ENCODE measurements around the gene ARL6IP4.
A peak's percentile ranks its signal among the peaks of the same experiment; 100 is the strongest.

ARL6IP4 gene

DNA sequence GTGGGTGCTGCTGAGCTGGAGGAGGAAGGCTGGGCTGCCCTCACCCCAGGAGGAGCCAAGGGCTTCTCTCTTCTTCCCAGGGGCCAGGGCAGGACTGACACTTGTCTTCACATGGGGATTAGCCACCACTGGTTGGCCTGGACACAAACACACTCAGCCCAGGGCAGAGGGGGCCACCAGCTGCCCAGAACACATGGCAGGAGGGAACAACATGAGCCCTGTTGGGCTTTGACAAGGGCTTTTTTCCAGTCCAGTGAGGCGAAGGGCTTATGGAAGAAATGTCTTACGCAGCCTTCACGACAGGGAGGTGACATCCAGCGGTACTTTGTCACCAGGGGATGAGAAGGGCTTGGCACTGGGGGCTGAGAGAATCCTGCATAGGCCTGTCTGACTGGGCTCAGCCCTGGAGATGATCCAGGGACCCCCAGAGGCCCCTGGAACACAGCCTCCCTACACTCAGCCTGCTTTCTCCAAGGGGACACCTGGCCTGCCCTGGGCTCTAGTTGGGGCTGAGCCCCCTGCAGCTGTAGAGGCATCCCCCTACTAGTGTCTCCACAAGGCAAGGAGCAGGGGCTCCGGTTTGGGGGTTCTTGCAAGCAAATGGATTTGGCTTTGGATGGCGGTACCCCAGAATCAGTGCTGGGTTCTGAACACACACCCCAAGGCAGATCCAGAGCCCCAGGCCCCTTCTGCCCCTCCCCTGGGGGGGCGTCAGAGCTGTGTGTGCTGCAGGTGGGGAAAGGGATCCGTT is 18.9 kb downstream of the ARL6IP4 start:
- Histone ChIP-seq H3K4me3 (ENCODE audit: low read depth, low read length) (no peak overlapping the region), H3K4me1 (ENCODE audit: control insufficient read depth, insufficient read depth, low read length) (no peaks in the 10 kb centered on the region), H3K27ac (ENCODE audit: extremely low read depth, low read depth, low read length) (no peak overlapping the region), H3K36me3 (ENCODE audit: control insufficient read depth in 2 of 2, insufficient read depth in 1 of 2, low read length in 2 of 2) (no peaks in the 10 kb centered on the region), H3K9me3 (ENCODE audit: control insufficient read depth, insufficient read depth, low read depth, low read length) (no peaks in the 10 kb centered on the region)
- CTCF ChIA-PET: no interaction called here
- TF ChIP-seq, protein P1, sequence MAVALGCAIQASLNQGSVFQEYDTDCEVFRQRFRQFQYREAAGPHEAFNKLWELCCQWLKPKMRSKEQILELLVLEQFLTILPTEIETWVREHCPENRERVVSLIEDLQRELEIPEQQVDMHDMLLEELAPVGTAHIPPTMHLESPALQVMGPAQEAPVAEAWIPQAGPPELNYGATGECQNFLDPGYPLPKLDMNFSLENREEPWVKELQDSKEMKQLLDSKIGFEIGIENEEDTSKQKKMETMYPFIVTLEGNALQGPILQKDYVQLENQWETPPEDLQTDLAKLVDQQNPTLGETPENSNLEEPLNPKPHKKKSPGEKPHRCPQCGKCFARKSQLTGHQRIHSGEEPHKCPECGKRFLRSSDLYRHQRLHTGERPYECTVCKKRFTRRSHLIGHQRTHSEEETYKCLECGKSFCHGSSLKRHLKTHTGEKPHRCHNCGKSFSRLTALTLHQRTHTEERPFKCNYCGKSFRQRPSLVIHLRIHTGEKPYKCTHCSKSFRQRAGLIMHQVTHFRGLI (tag by site-specific recombination; IDR thresholded peaks at IDR 0.05): peak; percentile 93
- TF ChIP-seq ZNF837 (tag by site-specific recombination; IDR thresholded peaks at IDR 0.05) (no peak), ZNF184 (tag by site-specific recombination; IDR thresholded peaks at IDR 0.05) (no peak), GLIS2 (tag by site-specific recombination; IDR thresholded peaks at IDR 0.05) (0 out of 2 replicates have a peak, but pooled peaks have one; percentile 17), GLI2 (tag by site-specific recombination; IDR thresholded peaks at IDR 0.05; ENCODE audit: borderline replicate concordance, low read depth) (no peak), ZNF830 (tag by site-specific recombination; IDR thresholded peaks at IDR 0.05; ENCODE audit: low read depth) (no peak), ZIC2 (tag by site-specific recombination; IDR thresholded peaks at IDR 0.05) (peak; percentile 79), ZNF146 (tag by site-specific recombination; IDR thresholded peaks at IDR 0.05) (no peak), GLIS1 (tag by site-specific recombination; IDR thresholded peaks at IDR 0.05) (peak; percentile 62)
- POLR2A ChIA-PET: interaction anchor here (0.5 kb wide), 1 partner anchor 780 kb away, joined by 4 read pairs; no protein-coding TSS in a partner anchor

- TF ChIP-seq ZIC2 (tag by site-specific recombination; IDR thresholded peaks at IDR 0.05): peak; percentile 94
- TF ChIP-seq, protein P2, sequence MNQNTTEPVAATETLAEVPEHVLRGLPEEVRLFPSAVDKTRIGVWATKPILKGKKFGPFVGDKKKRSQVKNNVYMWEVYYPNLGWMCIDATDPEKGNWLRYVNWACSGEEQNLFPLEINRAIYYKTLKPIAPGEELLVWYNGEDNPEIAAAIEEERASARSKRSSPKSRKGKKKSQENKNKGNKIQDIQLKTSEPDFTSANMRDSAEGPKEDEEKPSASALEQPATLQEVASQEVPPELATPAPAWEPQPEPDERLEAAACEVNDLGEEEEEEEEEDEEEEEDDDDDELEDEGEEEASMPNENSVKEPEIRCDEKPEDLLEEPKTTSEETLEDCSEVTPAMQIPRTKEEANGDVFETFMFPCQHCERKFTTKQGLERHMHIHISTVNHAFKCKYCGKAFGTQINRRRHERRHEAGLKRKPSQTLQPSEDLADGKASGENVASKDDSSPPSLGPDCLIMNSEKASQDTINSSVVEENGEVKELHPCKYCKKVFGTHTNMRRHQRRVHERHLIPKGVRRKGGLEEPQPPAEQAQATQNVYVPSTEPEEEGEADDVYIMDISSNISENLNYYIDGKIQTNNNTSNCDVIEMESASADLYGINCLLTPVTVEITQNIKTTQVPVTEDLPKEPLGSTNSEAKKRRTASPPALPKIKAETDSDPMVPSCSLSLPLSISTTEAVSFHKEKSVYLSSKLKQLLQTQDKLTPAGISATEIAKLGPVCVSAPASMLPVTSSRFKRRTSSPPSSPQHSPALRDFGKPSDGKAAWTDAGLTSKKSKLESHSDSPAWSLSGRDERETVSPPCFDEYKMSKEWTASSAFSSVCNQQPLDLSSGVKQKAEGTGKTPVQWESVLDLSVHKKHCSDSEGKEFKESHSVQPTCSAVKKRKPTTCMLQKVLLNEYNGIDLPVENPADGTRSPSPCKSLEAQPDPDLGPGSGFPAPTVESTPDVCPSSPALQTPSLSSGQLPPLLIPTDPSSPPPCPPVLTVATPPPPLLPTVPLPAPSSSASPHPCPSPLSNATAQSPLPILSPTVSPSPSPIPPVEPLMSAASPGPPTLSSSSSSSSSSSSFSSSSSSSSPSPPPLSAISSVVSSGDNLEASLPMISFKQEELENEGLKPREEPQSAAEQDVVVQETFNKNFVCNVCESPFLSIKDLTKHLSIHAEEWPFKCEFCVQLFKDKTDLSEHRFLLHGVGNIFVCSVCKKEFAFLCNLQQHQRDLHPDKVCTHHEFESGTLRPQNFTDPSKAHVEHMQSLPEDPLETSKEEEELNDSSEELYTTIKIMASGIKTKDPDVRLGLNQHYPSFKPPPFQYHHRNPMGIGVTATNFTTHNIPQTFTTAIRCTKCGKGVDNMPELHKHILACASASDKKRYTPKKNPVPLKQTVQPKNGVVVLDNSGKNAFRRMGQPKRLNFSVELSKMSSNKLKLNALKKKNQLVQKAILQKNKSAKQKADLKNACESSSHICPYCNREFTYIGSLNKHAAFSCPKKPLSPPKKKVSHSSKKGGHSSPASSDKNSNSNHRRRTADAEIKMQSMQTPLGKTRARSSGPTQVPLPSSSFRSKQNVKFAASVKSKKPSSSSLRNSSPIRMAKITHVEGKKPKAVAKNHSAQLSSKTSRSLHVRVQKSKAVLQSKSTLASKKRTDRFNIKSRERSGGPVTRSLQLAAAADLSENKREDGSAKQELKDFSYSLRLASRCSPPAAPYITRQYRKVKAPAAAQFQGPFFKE (tag by site-specific recombination; IDR thresholded peaks at IDR 0.05; ENCODE audit: borderline replicate concordance): no peak
- TF ChIP-seq GLIS1 (tag by site-specific recombination; IDR thresholded peaks at IDR 0.05): peak; percentile 81
- 0 out of 2 replicates have a peak, but pooled peaks have one; percentile 20 for TF ChIP-seq ZNF121 (tag by site-specific recombination; IDR thresholded peaks at IDR 0.05)
- TF ChIP-seq ZNF2 (tag by site-specific recombination; IDR thresholded peaks at IDR 0.05): no peak
- no peak for TF ChIP-seq ZNF324 (tag by site-specific recombination; IDR thresholded peaks at IDR 0.05)
- peak; percentile 35; the same call in 1 of the 2 replicates for TF ChIP-seq ZNF600 (tag by site-specific recombination; IDR thresholded peaks at IDR 0.05)
- no peak for TF ChIP-seq ZNF211 (tag by site-specific recombination; IDR thresholded peaks at IDR 0.05; ENCODE audit: low read depth)
- TF ChIP-seq KLF1 (tag by site-specific recombination; IDR thresholded peaks at IDR 0.05): no peak
- TF ChIP-seq EGR2 (tag by site-specific recombination; IDR thresholded peaks at IDR 0.05; ENCODE audit: low read depth): peak; percentile 35; the same call in 1 of the 2 replicates
- TF ChIP-seq ZNF341 (tag by site-specific recombination; IDR thresholded peaks at IDR 0.05; ENCODE audit: low read depth): peak; percentile 50; the same call in 1 of the 2 replicates
- ChIA-PET POLR2A (interaction anchor here (0.5 kb wide), 1 partner anchor 781 kb away, joined by 4 read pairs; no protein-coding TSS in a partner anchor), CTCF (no interaction called here)
- H3K27ac ChIP-seq (ENCODE audit: extremely low read depth, low read depth, low read length): no peak overlapping the region
- no peaks in the 10 kb centered on the region for H3K36me3 ChIP-seq (ENCODE audit: control insufficient read depth in 2 of 2, insufficient read depth in 1 of 2, low read length in 2 of 2)
- H3K4me3 ChIP-seq (ENCODE audit: low read depth, low read length): no peak overlapping the region
- no peaks in the 10 kb centered on the region for H3K4me1 ChIP-seq (ENCODE audit: control insufficient read depth, insufficient read depth, low read length)
- no peaks in the 10 kb centered on the region for H3K9me3 ChIP-seq (ENCODE audit: control insufficient read depth, insufficient read depth, low read depth, low read length)
Measured at GRCh38 chr12:122999986-123000420, 19.5 kb downstream of the ARL6IP4 start.
